H1 (cell line): ENCODE data around the gene LRRC8D. TPM values are rescaled to one million over a fixed set of nuclear protein-coding genes. Genes with fewer than 3 reads are reported as not detected.

Experiments used
- BCL11A ChIP-seq, 2 experiments: IDR thresholded peaks; one replicate each; pipeline ENCODE4 v1.6.1; 2011; ENCODE audit warnings: low read depth in 2 of 2, low read length in 2 of 2, mild to moderate bottlenecking in 2 of 2
- polyA plus RNA-seq, 7 experiments: library from polyadenylated mRNA; depleted of rRNA in 3 of 7; stranded (reverse) in 5 of 7; unstranded in 2 of 7; fragments of >200 nt in 5 of 7; fragments of 200-250 nt in 2 of 7; gene quantifications; 1 replicate in 5 of 7; 2 replicates in 1 of 7; 4 replicates in 1 of 7; pipeline versions ENCODE4 v1.2.1 to v1.2.3, GENCODE V29; 2011 to 2013; ENCODE audit warnings: missing spikeins in 2 of 7, mixed read lengths in 2 of 7
- total RNA-seq: library from RNA; stranded (reverse); fragmentation: NEBNext Ultra II Directional; extraction: Animal tissue kit (Norgen Biotek cat#: 25700); gene quantifications from 2 replicates; pipeline ENCODE4 v1.2.1, GENCODE V29; 2021

Gene LRRC8D
- total and polyA plus RNA-seq, 2 of the 8 experiments (the other 6 are each of a cell fraction or from before 2014, with no cell fraction given): 42.0 to 58.5 TPM

- no peak for TF ChIP-seq BCL11A (IDR thresholded peaks at IDR 0.05; ENCODE audit: low read depth in 2 of 2, low read length in 2 of 2)
Measured at GRCh38 chr1:89844860-89845259, 24.0 kb downstream of the LRRC8D start (continued).
